SU-DHL-6 (cell line): ENCODE measurements around the gene LMTK3.

ENCODE experiments used
- EZH2phosphoT487 ChIP-seq: fragments of 200-600 bp; sonication (generic), shearing (Covaris generic); conservative IDR thresholded peaks from 2 replicates; pipeline ENCODE4 v1.6.1; 2018; ENCODE audit warnings: mild to moderate bottlenecking, antibody characterized with exemption, low read length, moderate library complexity, mixed read lengths
- TF ChIP-seq, protein P1 (sequence below): fragments of 200-600 bp; sonication (generic); IDR thresholded peaks from one replicate; pipeline ENCODE4 v1.5.1; 2017; ENCODE audit warnings: antibody characterized with exemption, mild to moderate bottlenecking, low read length, moderate library complexity; ENCODE audit not compliant: insufficient read depth, poor library complexity, severe bottlenecking

DNA sequence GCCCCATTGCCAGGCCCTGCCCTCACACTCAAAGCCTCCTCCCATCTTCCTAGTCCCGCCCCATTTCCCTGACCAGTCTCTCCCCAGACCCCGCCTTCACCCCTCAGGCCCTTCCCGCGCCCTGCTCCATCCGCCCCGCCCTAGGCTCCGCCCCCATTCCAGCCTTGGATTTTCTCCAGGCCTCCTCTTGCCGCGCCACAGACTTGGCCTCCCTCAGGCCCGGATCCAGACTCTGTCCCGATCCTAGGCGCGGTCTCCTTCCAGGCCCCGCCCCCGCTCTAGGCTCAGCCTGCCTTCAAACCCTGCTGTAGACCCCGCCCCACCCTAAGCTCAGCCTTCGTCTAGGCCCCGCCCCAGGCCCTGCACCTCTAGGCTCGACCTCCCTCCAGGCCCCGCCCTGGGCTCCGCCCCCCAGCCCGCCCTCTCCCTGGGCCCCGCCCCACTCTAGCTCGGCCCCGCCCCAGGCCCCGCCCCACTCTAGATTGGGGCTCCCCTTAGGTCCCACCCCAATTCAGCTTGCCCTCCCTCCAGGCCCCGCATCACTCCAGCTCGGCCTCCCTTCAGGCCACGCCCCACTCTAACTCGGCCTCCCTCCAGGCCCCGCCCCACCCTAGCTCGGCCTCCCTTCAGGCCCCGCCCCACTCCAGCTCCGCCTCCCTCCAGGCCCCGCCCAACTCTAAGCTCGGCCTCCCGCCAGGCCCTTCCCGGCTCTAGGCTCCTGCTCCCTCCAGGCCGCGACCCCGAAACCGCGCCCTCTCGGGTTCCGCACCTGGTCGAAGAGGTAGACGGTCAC lies 18.5 kb downstream of the LMTK3 start:
- TF ChIP-seq, protein P1, sequence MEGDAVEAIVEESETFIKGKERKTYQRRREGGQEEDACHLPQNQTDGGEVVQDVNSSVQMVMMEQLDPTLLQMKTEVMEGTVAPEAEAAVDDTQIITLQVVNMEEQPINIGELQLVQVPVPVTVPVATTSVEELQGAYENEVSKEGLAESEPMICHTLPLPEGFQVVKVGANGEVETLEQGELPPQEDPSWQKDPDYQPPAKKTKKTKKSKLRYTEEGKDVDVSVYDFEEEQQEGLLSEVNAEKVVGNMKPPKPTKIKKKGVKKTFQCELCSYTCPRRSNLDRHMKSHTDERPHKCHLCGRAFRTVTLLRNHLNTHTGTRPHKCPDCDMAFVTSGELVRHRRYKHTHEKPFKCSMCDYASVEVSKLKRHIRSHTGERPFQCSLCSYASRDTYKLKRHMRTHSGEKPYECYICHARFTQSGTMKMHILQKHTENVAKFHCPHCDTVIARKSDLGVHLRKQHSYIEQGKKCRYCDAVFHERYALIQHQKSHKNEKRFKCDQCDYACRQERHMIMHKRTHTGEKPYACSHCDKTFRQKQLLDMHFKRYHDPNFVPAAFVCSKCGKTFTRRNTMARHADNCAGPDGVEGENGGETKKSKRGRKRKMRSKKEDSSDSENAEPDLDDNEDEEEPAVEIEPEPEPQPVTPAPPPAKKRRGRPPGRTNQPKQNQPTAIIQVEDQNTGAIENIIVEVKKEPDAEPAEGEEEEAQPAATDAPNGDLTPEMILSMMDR = no peak
- no peak for TF ChIP-seq EZH2phosphoT487
